Activated B cell treated with CpG ODN at 0.5 μM for 24 hours (primary cell): ENCODE results near the gene CCDC15. TPM values are rescaled to one million over a fixed set of nuclear protein-coding genes. Genes with fewer than 3 reads are reported as not detected.

ENCODE experiments used
- ATAC-seq: fragments of 200-7000 bp; cut with Tn5 transposase; one replicate; pipeline ENCODE4 v1.10.0; 2021; ENCODE audit warnings: low read depth, mild to moderate bottlenecking, moderate library complexity
- CTCF ChIA-PET: fragments of 350-600 bp; sonication (Branson Sonifier 250); formaldehyde crosslinking; loops from one replicate; lab custom pipeline; 2021; ENCODE audit warnings: antibody characterized with exemption; lab: Charles Lee
- POLR2A ChIA-PET: fragments of 350-600 bp; sonication (Branson Sonifier 250); formaldehyde crosslinking; loops from one replicate; lab custom pipeline; 2021; ENCODE audit warnings: antibody characterized with exemption; lab: Charles Lee
- DNase-seq: peaks from one replicate; pipeline ENCODE4 v3.0.0; 2022
- H3K27ac Mint-ChIP-seq: one replicate; pipeline ENCODE4 v1.8.0; 2020; ENCODE audit warnings: mixed read lengths
- H3K27me3 Mint-ChIP-seq: one replicate; pipeline ENCODE4 v1.8.0; 2021; ENCODE audit warnings: mixed read lengths
- H3K36me3 Mint-ChIP-seq: one replicate; pipeline ENCODE4 v1.8.0; 2021; ENCODE audit warnings: low read depth, mixed read lengths
- H3K4me1 Mint-ChIP-seq: one replicate; pipeline ENCODE4 v1.8.0; 2021; ENCODE audit warnings: mixed read lengths
- H3K4me3 Mint-ChIP-seq: one replicate; pipeline ENCODE4 v1.8.0; 2020; ENCODE audit warnings: mild to moderate bottlenecking, mixed read lengths
- H3K9me3 Mint-ChIP-seq: one replicate; pipeline ENCODE4 v1.8.0; 2020; ENCODE audit warnings: mixed read lengths
- intact Hi-C: fragments of 100-400 bp; cut with micrococcal nuclease; formaldehyde crosslinking; loops from one replicate; pipeline ENCODE4 v1.15.1; 2024
- total RNA-seq: library from RNA; stranded (reverse); gene quantifications from 2 replicates; pipeline ENCODE4 v1.2.3, GENCODE V29; 2022
- TF ChIP-seq, protein P1 (sequence below): fragments of 200-600 bp; IDR thresholded peaks from one replicate; pipeline ENCODE4 v1.8.0; 2022; ENCODE audit warnings: antibody characterized with exemption, mild to moderate bottlenecking

The CCDC15 gene, protein sequence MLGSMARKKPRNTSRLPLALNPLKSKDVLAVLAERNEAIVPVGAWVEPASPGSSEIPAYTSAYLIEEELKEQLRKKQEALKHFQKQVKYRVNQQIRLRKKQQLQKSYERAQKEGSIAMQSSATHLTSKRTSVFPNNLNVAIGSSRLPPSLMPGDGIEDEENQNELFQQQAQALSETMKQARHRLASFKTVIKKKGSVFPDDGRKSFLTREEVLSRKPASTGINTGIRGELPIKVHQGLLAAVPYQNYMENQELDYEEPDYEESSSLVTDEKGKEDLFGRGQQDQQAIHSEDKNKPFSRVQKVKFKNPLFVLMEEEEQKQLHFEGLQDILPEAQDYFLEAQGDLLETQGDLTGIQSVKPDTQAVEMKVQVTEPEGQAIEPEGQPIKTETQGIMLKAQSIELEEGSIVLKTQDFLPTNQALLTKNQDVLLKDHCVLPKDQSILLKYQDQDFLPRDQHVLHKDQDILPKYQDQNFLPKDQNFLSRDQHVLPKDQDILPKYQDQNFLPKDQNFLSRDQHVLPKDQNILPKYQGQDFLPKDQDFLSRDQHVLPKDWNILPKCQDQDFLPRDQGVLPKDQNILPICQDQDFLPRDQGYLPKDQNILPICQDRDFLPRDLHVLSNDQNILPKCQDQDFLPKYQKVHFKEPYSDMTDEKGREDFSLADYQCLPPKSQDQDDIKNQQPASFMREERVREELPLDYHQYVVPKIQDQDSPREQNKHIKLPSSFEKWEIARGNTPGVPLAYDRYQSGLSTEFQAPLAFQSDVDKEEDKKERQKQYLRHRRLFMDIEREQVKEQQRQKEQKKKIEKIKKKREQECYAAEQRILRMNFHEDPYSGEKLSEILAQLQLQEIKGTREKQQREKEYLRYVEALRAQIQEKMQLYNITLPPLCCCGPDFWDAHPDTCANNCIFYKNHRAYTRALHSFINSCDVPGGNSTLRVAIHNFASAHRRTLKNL
- 0.51 and 0.71 TPM in 2 replicates for total RNA-seq

GRCh38 chr11:124953753-124954589 lies at the start of gene CCDC15:
Gene CCDC15 (plus strand): TSS chr11:124954202. CDS start chr11:124954733, 531 bp downstream.
- H3K36me3 Mint-ChIP-seq: no peaks in the 10 kb centered on the region
- ChIA-PET POLR2A (interaction anchor here (0.6 to 2.8 kb wide), 18 partner anchors 9 to 949 kb away, joined by 3 to 21 read pairs (median 4); partner anchors contain the start of genes HYLS1, MSANTD2, PUS3 and SLC37A2), CTCF (interaction anchor here (0.8 to 1.9 kb wide), 4 partner anchors 10 to 188 kb away, joined by 3 to 9 read pairs (median 6); no protein-coding TSS in a partner anchor)
- no peak within 1 kb of the TSS for H3K27ac Mint-ChIP-seq
- ATAC-seq (peak; percentile 100), DNase-seq (peak; percentile 88)
- no peak within 1 kb of the TSS for H3K4me3 Mint-ChIP-seq
- TF ChIP-seq, protein P1, sequence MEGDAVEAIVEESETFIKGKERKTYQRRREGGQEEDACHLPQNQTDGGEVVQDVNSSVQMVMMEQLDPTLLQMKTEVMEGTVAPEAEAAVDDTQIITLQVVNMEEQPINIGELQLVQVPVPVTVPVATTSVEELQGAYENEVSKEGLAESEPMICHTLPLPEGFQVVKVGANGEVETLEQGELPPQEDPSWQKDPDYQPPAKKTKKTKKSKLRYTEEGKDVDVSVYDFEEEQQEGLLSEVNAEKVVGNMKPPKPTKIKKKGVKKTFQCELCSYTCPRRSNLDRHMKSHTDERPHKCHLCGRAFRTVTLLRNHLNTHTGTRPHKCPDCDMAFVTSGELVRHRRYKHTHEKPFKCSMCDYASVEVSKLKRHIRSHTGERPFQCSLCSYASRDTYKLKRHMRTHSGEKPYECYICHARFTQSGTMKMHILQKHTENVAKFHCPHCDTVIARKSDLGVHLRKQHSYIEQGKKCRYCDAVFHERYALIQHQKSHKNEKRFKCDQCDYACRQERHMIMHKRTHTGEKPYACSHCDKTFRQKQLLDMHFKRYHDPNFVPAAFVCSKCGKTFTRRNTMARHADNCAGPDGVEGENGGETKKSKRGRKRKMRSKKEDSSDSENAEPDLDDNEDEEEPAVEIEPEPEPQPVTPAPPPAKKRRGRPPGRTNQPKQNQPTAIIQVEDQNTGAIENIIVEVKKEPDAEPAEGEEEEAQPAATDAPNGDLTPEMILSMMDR: no peak
- intact Hi-C loops: loop anchor here (1.0 to 10.0 kb wide), 14 partner anchors 78 to 1331 kb away; partner anchors contain the start of genes CDON, ESAM, FAM118B and HYLS1
- H3K9me3 Mint-ChIP-seq: peaks cover 3% of the 10 kb centered on the region
- H3K4me1 Mint-ChIP-seq: no peaks in the 10 kb centered on the region
- peaks cover 4% of the 10 kb centered on the region for H3K27me3 Mint-ChIP-seq

DNA sequence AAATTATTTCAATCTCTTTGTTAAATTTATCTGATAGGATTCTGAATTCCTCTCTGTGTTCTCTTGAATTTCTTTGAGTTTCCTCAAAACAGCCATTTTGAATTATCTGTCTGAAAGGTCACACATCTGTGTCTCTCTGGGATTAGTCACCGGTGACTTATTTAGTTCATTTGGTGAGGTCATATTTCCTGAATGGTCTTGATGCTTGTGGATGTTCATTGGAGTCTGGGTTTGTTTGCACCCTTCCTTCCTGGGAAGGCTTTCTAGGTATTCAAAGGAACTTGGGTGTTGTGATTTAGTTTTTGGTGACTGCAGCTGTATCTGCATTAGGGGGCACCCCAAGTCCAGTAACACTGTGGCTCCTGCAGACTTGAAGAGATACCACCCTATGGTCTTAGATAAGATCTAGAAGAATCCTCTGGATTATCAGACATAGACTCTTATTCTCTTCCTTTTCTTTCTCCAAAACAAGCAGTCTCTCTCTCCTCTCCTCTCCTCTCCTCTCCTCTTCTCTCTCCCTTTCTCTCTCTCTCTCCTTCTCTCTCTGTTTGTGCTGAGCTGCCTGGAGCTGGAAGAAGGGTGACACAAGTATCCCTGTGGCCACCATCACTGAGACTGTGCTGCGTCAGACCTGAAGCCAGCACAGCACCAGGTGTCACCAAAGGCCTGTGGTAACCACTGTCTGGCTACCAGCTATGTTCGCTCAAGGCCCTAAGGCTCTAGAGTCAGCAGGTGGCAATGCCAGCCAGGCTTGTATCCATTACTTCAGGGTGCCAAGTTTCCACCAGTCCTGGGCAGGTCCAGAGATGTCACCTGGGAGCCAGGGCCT lies 38.2 kb upstream of the CCDC15 start:
- H3K36me3 Mint-ChIP-seq: peaks cover 5% of the 10 kb centered on the region
- ATAC-seq (no peak), DNase-seq (no peak)
- TF ChIP-seq, protein P1: no peak
- ChIA-PET POLR2A (no interaction called here), CTCF (no interaction called here)
- peaks cover 3% of the 10 kb centered on the region for H3K4me1 Mint-ChIP-seq
- H3K4me3 Mint-ChIP-seq: no peak overlapping the region
- peaks cover 33% of the 10 kb centered on the region for H3K27me3 Mint-ChIP-seq
- peaks cover 8% of the 10 kb centered on the region for H3K9me3 Mint-ChIP-seq
- H3K27ac Mint-ChIP-seq: no peak overlapping the region
- intact Hi-C loops: no loop called here

- no peak for DNase-seq
- no peak overlapping the region for H3K27ac Mint-ChIP-seq
- peaks cover 3% of the 10 kb centered on the region for H3K4me1 Mint-ChIP-seq
- intact Hi-C loops: no loop called here
- TF ChIP-seq, protein P1: no peak
- peaks cover 8% of the 10 kb centered on the region for H3K9me3 Mint-ChIP-seq
- ATAC-seq: no peak
- H3K27me3 Mint-ChIP-seq: peaks cover 34% of the 10 kb centered on the region
- ChIA-PET CTCF (no interaction called here), POLR2A (no interaction called here)
- H3K36me3 Mint-ChIP-seq: peaks cover 5% of the 10 kb centered on the region
- H3K4me3 Mint-ChIP-seq: no peak overlapping the region
These were observed 37.7 kb upstream of the CCDC15 start for GRCh38 chr11:124916370-124916710.

DNA sequence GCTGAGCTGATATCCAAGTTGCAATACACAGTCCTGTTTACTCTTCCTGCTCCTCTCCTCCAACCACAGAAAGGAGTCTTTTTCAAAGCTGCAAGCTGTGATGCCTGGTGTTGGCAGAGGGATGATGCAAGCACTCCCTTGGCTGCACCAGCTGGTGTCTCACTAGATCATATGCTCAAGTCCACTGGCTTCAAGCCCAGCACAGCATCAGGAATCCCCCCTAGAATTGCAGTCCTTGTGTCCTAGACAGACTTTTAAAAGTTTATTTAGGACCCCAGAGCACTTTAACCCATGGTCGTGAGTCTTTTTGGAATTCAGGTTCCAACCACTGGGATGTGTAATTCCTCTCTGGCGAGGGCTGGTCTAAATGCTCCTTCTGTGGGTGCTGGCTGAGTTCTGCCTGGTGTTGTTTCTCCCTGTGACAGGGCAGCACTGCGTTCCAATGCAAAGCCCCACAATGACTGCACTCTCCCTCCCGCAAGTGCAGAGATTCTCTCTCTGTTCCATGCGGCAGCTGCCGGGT lies 36.8 kb upstream of the CCDC15 start:
- Mint-ChIP-seq H3K4me3 (no peak overlapping the region), H3K27me3 (peaks cover 33% of the 10 kb centered on the region), H3K9me3 (no peaks in the 10 kb centered on the region), H3K36me3 (no peaks in the 10 kb centered on the region), H3K4me1 (peaks cover 3% of the 10 kb centered on the region), H3K27ac (no peak overlapping the region)
- CTCF ChIA-PET: no interaction called here
- POLR2A ChIA-PET: no interaction called here
- DNase-seq (no peak), ATAC-seq (no peak)
- TF ChIP-seq, protein P1: no peak
- intact Hi-C loops: no loop called here
